ENCODE results near the gene CENPC.

Gene CENPC

GRCh38 chr4:67520141-67520540, 25.2 kb downstream of the CENPC start:
- Histone ChIP-seq H3K27me3 (replicated peaks; ENCODE audit: insufficient read depth, low read length) (no peaks in the 10 kb centered on the region), H3K9ac (ENCODE audit: low read length) (no peak overlapping the region), H3K4me2 (ENCODE audit: low read depth, low read length) (no peak overlapping the region), H3F3A (ENCODE audit: insufficient read depth, low read length) (no peaks in the 10 kb centered on the region), H3K79me2 (ENCODE audit: low read length) (peaks cover 43% of the 10 kb centered on the region), H4K20me1 (ENCODE audit: insufficient read depth, low read length) (no peaks in the 10 kb centered on the region), H2AFZ (ENCODE audit: low read length) (no peak overlapping the region), H3K27ac (ENCODE audit: low read length) (no peak overlapping the region), H3K36me3 (replicated peaks; ENCODE audit: insufficient read depth, low read length) (no peaks in the 10 kb centered on the region; the same call in 1 of the 2 replicates), H3K4me3 (ENCODE audit: low read length) (no peak overlapping the region), H3K9me2 (replicated peaks; ENCODE audit: insufficient read depth, low read length) (no peaks in the 10 kb centered on the region), H3K4me1 (ENCODE audit: low read length) (no peaks in the 10 kb centered on the region), H3K9me3 (replicated peaks; ENCODE audit: insufficient read depth, low read length) (no peaks in the 10 kb centered on the region)
- no peak for TF ChIP-seq EZH2 (optimal IDR thresholded peaks at IDR 0.05; ENCODE audit: low read depth, low read length)
- no peak for TF ChIP-seq CTCF (IDR thresholded peaks at IDR 0.05; ENCODE audit: low read length)
- TF ChIP-seq EZH2phosphoT487 (IDR thresholded peaks at IDR 0.05; ENCODE audit: low read length), result no peak
- DNase-seq, result no peak

- no peak overlapping the region for H3K27ac ChIP-seq (ENCODE audit: low read length)
- no peaks in the 10 kb centered on the region for H3K36me3 ChIP-seq (replicated peaks; ENCODE audit: insufficient read depth, low read length)
- H3K9me2 ChIP-seq (replicated peaks; ENCODE audit: insufficient read depth, low read length), result no peaks in the 10 kb centered on the region
- no peak for DNase-seq
- no peak overlapping the region for H3K9ac ChIP-seq (ENCODE audit: low read length)
- no peaks in the 10 kb centered on the region for H3K27me3 ChIP-seq (replicated peaks; ENCODE audit: insufficient read depth, low read length)
- H2AFZ ChIP-seq (ENCODE audit: low read length), result no peak overlapping the region
- no peaks in the 10 kb centered on the region for H4K20me1 ChIP-seq (ENCODE audit: insufficient read depth, low read length)
- H3K9me3 ChIP-seq (replicated peaks; ENCODE audit: insufficient read depth, low read length), result no peaks in the 10 kb centered on the region
- H3K4me2 ChIP-seq (ENCODE audit: low read depth, low read length), result no peak overlapping the region
- no peaks in the 10 kb centered on the region for H3F3A ChIP-seq (ENCODE audit: insufficient read depth, low read length)
- no peak overlapping the region for H3K4me3 ChIP-seq (ENCODE audit: low read length)
- TF ChIP-seq CTCF (IDR thresholded peaks at IDR 0.05; ENCODE audit: low read length), result no peak
- TF ChIP-seq EZH2 (optimal IDR thresholded peaks at IDR 0.05; ENCODE audit: low read depth, low read length), result no peak
- TF ChIP-seq EZH2phosphoT487 (IDR thresholded peaks at IDR 0.05; ENCODE audit: low read length), result no peak
- no peaks in the 10 kb centered on the region for H3K4me1 ChIP-seq (ENCODE audit: low read length)
- no peaks in the 10 kb centered on the region for H3K79me2 ChIP-seq (ENCODE audit: low read length)
These were observed 32.8 kb downstream of the CENPC start for GRCh38 chr4:67512501-67512900.

GRCh38 chr4:67500373-67500772, 44.9 kb downstream of the CENPC start:
- Histone ChIP-seq H3K9ac (ENCODE audit: low read length) (no peak overlapping the region), H3K27ac (ENCODE audit: low read length) (no peak overlapping the region), H2AFZ (ENCODE audit: low read length) (no peak overlapping the region), H3F3A (ENCODE audit: insufficient read depth, low read length) (no peaks in the 10 kb centered on the region), H3K4me1 (ENCODE audit: low read length) (no peaks in the 10 kb centered on the region), H3K9me3 (replicated peaks; ENCODE audit: insufficient read depth, low read length) (no peaks in the 10 kb centered on the region), H4K20me1 (ENCODE audit: insufficient read depth, low read length) (no peaks in the 10 kb centered on the region; the same call in 1 of the 2 replicates), H3K79me2 (ENCODE audit: low read length) (0 out of 2 replicates have a peak, but pooled peaks cover 18% of the 10 kb centered on the region), H3K36me3 (replicated peaks; ENCODE audit: insufficient read depth, low read length) (no peaks in the 10 kb centered on the region; the same call in 1 of the 2 replicates), H3K27me3 (replicated peaks; ENCODE audit: insufficient read depth, low read length) (no peaks in the 10 kb centered on the region), H3K4me3 (ENCODE audit: low read length) (no peak overlapping the region), H3K9me2 (replicated peaks; ENCODE audit: insufficient read depth, low read length) (no peaks in the 10 kb centered on the region), H3K4me2 (ENCODE audit: low read depth, low read length) (no peak overlapping the region)
- TF ChIP-seq EZH2 (optimal IDR thresholded peaks at IDR 0.05; ENCODE audit: low read depth, low read length), result no peak
- no peak for TF ChIP-seq EZH2phosphoT487 (IDR thresholded peaks at IDR 0.05; ENCODE audit: low read length)
- TF ChIP-seq CTCF (IDR thresholded peaks at IDR 0.05; ENCODE audit: low read length), result no peak
- DNase-seq, result no peak

Data from MM.1S (cell line).